NAMALWA (cell line): Measurements from ENCODE around the gene SLC27A3.
"Not testable (repeated sequence)": the region's sequence is repeated elsewhere in the genome, so short reads cannot be mapped to it uniquely, and the experiment has no call there.

Source experiments
- DNase-seq: peaks from one replicate; pipeline ENCODE4 v3.0.0-alpha.2; 2015; ENCODE audit warnings: low spot score

Gene SLC27A3

GRCh38 chr1:153780551-153780950 lies 5.3 kb downstream of the SLC27A3 start:
- no peak for DNase-seq

GRCh38 chr1:153782648-153783047 lies 7.4 kb downstream of the SLC27A3 start:
- not testable (repeated sequence) for DNase-seq

DNA sequence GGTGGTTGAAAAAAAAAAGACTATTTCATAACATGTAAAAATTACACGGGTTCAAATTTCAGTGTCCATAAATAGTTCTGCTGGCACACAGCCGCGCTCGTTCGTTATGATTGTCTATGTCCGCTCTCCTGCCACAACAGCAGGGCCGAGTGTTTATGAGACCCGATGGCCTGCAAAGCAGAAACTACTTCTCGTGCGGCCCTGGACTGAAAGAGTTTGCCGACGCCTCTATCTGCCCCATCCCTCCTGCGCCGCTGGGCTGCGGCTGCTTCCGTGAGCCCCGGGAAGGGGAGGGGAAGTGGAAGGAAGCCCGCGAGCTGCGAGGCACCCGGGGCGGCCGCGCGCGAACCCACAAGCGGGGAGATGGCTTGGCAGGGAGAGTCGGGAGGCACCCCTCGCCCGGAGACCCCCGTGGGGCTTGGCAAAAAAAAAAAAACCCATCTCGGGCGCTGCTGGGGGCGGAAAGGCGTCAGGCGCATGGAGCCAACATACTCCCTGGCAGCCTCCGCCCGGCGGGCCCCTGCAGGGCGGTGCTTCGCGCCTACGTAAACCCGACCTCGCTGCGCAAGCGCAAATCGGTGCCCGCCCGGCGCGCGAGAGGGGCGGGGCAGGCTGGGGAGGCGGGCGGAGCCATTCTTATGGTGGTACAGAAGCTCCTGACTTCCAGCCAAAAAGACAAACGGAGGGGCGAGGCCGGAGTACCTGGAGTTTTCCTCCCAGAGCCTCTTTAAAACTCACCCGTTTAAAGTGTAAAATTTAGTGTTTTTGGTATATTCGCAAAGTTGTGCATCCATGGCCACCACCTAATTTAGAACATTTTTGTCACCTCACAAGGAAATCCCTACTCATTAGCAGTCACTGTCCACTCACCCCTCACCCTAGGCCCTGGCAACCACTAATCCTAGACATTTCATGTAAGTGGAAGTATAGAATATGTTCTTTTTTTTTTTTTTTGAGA lies 8.3 kb downstream of the SLC27A3 start:
- peak; percentile 96 for DNase-seq

GRCh38 chr1:153786038-153786790 lies 11.0 kb downstream of the SLC27A3 start:
- DNase-seq: no peak

GRCh38 chr1:153789478-153790034 lies 14.3 kb downstream of the SLC27A3 start:
- no peak for DNase-seq

DNA sequence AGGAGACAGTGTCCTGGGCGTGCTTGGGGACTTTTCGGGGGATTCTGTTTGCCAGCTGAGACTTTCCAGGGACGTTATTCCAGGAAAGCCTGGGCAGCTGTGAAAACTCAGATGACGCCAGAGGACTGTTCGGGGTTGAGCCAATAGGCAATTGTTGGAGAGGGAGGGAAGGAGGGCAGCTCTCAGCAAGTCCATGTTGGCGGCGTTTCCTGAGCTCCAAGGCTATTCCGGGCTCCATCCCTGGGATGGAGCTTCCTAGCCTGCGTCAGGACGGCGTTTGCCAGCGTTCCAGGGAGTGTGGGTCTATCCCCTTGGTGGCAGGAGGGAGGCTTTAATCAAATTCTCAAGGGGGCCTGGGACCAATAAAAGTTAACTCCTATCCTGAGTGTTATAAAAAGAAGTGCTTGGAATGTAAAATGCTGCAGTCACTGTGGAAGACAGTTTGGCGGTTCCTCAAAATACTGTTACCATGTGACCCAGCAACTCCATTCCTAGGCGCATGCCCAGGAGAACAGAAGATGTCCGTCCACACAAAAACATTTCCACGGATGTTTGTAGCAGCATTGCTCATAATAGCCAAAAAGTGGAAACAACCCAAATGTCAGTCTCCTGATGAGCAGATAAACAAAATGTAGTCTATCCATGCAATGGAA lies 15.2 kb downstream of the SLC27A3 start:
- DNase-seq: no peak

DNA sequence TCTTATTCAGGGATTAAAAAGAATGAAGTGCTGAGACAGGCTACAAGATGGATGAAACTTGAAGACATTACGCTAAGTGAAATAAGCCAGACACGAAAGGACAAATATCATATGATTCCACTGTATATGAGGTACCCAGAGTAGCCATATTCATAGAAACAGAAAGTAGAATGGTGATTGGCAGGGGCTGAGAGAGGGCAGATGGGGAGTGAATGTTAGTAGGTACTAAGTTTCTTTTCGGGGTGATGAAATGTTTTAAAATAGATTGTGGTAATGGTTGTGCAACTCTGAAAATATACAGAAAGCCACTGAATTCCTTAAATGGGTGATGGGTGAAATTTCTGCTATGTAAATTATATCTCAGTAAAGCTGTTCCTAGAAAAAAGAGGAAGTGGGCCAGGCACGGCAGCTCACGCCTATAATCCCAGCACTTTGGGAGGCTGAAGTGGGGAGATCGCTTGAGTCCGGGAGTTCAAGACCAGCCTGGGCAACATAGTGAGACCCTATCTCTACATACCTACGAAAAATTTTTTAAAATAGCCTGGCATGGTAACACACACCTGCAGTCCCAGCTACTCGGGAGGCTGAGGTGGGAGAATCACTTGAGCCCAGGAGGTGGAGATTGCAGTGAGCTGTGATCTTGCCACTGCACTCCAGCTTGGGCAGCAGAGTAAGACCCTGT lies 15.9 kb downstream of the SLC27A3 start:
- DNase-seq: peak; percentile 93

DNA sequence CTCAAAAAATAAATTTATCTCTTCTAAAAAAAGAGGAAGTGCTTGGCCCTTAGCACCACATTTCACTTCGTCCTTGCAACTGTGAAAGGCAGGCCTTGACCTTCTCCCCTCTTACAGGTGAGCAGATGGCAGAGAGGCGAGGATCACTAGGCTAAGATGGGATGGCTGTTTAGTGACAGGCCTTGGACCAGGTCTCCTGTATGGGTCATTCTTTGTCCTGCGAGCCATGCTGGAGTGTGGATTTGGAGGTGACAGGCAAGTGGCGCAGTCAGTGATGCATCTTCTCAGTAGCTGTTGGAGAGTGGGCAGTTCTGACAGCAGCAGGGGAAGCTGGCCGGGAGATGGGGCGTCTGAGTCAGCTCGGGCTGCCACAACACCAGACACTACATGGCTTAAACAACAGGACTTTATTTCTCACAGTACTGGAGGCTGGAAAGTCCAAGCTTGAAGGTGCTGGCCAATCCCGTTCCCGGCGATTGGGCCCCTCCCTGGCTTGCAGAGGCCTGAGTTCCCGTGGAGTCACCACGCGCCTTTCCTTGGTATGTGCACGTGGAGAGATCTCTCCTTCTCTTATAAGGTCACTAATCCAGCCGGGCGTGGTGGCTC lies 16.5 kb downstream of the SLC27A3 start:
- DNase-seq: peak; percentile 50

DNA sequence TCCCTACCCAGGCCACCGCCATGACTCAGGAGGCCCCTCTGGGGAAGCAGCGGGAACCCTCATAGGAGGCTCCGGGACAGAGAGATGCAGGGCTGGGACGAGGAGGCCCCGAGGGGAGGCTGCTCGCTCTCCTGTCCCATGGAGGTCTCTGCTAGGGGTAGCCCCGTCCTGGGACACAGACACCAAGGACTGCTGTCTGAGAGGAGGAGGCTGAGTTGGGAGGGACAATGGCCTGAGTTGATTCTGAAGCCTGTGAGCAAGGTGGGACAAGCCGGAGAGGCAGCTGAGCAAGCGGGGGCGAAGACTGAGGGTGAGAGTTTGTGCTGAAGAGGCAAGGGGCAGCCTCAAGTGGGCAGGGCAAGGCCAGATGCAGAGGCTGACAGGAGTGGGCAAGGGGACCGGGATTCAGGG lies 17.4 kb downstream of the SLC27A3 start:
- no peak for DNase-seq

DNA sequence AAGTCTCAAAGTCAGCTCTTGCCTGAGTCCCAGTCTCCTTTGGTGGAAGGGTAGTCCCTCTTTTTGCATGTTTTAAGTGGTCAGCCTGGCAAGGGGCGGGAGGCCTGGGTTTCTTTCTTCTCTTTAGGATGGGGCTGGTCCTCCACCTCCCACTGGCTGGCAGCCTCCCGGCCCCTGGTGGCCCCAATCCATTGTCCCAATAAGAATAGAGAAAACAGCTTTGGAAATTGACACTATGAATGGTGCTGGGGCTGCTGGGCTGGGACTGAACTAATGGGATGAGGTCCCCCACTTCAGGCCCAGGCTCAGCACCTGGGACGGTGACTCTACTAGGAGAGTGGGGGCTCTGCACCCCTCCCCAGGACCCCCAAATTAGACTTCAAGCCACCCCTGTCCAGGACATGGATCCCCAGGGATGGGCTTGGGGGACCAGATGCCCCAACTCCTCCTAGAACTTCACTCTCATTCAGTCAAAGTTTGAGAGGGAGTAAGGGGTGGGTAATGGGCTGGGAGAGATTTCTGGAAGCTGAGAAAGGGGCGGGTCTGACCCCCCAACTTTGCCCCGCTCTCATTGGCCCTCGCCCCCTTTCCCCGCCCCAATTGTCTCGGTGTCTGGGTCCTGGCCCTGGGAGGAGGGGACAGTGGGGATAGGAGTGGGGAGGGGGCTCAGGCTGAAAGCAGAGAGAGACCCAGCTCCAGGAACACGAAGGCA lies 18.2 kb downstream of the SLC27A3 start:
- no peak for DNase-seq

DNA sequence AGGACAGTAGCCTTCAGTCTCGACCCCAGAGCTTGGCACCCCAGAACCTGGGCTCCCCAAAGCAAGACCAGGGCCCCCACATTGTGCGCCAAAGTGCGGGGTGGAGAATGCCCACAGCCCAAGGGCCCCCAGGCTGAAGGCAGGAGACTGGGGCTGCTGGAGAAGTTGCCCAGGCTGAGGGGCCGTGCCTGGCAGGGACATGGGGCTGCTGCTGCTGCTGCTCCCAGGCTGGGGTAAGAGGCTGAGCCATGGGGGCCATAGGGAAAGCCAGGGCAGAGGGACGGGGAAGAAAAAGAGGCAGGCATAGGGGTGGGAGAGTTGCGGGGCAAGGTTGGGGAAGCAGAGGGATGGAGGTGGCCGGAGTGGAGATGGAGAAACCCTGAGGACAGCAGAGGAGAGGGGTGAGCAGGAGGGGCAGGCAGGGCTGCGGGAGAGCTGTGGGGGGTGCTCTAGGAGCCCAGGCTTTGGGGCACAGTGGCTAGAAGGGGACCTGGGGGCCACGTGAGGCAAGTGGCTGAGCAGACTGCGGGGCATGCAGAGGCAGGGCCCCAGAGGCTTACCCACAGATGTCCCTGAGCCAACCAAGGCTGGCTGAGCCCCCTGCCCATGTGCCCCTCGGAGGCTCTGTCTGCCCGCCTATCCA lies 18.9 kb downstream of the SLC27A3 start:
- DNase-seq: no peak

GRCh38 chr1:153794624-153795329 lies 19.6 kb downstream of the SLC27A3 start:
- no peak for DNase-seq

DNA sequence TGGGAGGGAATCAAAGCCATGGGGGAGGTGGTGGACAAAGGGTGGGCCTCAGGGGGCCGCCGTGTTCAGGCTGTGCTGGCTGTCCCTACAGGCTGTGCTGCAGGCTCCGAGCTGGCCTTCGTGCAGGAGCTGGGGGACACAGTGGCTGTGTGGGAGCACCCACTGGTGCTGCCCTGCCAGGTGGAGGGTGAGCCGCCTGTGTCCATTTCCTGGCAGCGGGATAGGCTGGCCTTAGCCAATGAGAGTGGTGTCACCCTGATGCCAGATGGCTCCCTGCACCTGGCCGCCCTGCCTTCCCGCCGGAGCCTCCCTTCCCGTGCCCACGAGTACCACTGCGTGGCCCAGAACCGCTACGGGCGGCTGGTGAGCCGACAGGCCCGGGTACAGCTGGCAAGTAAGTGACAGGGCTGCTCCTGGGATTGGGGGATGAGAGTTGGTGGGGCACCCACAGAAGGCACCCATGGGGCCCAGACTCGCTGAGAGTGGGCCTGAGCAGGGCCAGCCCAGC lies 20.2 kb downstream of the SLC27A3 start:
- no peak for DNase-seq

GRCh38 chr1:153795934-153796785 lies 21.0 kb downstream of the SLC27A3 start:
- DNase-seq: no peak

DNA sequence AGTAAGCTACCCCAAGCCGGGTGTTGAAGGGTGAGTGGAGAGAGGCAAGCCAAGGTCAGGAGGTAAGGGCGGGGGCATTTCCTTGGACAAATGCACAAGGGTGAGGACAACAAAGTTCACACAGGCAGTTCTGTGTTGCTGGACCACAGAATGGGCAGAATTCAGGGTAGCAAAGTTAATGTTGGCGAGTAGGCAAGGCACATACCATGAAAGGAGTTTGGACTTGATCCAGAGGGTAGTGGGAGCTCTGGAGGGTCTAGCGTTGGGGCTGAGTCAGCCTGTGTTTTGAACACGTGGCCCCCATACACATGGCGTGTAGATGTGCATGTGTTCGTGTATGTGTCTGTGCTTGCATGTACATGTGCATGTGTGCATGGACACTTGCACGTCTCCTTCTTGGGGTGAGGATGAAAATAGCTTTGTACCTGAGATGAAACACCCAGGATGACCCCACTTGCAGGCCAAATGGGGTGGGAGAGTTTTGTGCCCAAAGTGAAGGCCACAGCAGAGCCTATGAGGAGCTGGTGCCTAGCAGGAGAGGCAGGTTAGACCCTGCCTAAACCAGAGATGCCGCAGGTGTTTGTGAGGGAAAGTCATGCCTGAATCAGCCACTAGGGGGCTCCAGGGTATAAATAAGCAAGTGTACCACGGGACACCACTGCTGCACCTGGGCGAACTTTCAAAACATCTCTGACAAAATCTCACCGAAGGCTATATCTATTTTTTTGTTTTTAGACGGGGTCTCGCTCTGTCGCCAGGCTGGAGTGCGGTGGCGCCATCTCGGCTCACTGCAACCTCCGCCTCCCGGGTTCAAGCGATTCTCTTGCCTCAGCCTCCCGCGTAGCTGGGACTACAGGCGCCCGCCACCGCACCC lies 21.8 kb downstream of the SLC27A3 start:
- peak; percentile 96 for DNase-seq

DNA sequence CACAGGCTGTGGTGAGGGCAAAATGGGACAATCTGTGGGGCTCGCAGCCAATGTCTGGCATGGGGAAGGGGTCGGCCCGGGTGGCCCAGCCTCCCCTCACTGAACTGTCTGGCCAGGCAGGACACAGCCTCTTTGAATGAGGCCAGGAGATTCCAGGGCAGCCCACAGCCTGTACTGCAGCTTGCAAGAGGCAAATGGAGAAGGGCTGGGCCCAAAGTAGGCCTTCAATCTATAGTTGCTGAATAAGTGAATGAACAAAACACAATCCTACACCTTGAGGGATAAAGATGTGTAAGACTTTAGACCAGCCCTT lies 23.2 kb downstream of the SLC27A3 start:
- no peak for DNase-seq

DNA sequence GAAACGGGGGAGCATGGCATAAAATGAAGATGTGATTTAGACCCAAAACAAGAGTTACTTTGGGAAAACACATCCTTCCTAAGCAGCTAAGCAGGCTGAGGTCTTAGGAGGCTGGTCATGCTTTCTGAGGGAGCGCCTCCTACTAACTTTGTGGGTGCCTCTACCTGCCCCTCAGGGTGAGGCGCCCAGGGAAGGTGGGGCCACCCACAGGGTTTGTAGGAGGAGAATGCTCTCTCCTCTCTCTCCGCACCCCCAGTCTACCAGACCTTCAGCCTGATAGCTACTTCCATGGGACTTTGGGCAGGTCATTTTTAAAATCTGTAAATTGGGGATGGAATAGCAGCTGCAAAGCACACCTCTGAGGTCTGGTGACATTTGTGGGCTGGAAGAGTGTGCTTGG lies 23.8 kb downstream of the SLC27A3 start:
- no peak for DNase-seq
